Measurements from ENCODE around the gene TEX10.

TEX10 gene

DNA sequence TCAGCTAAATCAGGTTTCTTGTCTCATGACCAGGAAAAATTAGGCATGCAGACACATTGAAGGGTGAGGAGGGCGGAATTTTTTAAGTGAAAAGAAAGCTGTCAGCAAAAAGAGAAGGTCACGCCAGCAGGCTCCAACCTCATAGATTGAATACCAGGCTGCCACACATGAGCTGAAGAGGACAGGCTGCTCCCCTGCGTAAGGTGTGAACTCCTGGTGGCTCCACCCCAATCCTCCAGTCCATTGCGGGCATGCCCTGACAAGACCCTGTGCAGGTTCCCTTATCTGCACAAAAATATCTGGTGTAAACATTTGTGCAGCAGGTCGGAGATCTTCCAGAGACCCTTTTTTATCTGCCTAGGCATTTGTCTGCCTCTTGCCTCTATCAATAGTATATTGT lies 22.9 kb upstream of the TEX10 start:
- TF ChIP-seq, protein P1, sequence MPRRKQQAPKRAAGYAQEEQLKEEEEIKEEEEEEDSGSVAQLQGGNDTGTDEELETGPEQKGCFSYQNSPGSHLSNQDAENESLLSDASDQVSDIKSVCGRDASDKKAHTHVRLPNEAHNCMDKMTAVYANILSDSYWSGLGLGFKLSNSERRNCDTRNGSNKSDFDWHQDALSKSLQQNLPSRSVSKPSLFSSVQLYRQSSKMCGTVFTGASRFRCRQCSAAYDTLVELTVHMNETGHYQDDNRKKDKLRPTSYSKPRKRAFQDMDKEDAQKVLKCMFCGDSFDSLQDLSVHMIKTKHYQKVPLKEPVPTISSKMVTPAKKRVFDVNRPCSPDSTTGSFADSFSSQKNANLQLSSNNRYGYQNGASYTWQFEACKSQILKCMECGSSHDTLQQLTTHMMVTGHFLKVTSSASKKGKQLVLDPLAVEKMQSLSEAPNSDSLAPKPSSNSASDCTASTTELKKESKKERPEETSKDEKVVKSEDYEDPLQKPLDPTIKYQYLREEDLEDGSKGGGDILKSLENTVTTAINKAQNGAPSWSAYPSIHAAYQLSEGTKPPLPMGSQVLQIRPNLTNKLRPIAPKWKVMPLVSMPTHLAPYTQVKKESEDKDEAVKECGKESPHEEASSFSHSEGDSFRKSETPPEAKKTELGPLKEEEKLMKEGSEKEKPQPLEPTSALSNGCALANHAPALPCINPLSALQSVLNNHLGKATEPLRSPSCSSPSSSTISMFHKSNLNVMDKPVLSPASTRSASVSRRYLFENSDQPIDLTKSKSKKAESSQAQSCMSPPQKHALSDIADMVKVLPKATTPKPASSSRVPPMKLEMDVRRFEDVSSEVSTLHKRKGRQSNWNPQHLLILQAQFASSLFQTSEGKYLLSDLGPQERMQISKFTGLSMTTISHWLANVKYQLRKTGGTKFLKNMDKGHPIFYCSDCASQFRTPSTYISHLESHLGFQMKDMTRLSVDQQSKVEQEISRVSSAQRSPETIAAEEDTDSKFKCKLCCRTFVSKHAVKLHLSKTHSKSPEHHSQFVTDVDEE (CRISPR knock-in tag; IDR thresholded peaks at IDR 0.05) = no peak
- TF ChIP-seq ZNF8 (CRISPR knock-in tag; IDR thresholded peaks at IDR 0.05) = no peak
- no peak for TF ChIP-seq GLIS3 (CRISPR knock-in tag; IDR thresholded peaks at IDR 0.05)
- TF ChIP-seq OSR1 (CRISPR knock-in tag; IDR thresholded peaks at IDR 0.05) = no peak
- TF ChIP-seq ISL1 (CRISPR knock-in tag; IDR thresholded peaks at IDR 0.05) = no peak
- no peak for TF ChIP-seq ZNF565 (CRISPR knock-in tag; conservative IDR thresholded peaks at IDR 0.05; ENCODE audit: low read depth)
- TF ChIP-seq ESRRG (CRISPR knock-in tag; IDR thresholded peaks at IDR 0.05) = no peak
- no peak for TF ChIP-seq TOX (CRISPR knock-in tag; IDR thresholded peaks at IDR 0.05; ENCODE audit: borderline replicate concordance)
- no peak for TF ChIP-seq ARNTL (CRISPR knock-in tag; IDR thresholded peaks at IDR 0.05; ENCODE audit: borderline replicate concordance, low read depth)
- no peak for ATAC-seq

DNA sequence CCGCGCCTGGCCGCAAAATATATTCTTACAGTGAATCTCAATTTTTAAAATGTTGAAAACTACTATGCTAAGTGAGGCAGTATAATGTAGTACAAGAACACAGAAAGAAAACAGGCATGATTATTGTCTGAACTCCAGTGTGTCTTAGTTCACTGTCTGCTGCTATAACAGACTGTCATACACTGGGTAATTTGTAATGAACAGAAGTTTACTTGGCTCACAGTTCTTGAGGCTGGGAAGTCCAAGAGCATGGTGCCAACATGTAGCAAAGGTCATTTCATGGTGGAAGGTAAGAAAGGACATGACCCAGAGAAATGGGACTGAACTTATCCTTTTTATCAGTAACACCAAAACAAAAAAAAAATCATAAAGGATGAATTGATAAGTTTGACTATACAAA lies 19.9 kb upstream of the TEX10 start:
- TF ChIP-seq, protein P2, sequence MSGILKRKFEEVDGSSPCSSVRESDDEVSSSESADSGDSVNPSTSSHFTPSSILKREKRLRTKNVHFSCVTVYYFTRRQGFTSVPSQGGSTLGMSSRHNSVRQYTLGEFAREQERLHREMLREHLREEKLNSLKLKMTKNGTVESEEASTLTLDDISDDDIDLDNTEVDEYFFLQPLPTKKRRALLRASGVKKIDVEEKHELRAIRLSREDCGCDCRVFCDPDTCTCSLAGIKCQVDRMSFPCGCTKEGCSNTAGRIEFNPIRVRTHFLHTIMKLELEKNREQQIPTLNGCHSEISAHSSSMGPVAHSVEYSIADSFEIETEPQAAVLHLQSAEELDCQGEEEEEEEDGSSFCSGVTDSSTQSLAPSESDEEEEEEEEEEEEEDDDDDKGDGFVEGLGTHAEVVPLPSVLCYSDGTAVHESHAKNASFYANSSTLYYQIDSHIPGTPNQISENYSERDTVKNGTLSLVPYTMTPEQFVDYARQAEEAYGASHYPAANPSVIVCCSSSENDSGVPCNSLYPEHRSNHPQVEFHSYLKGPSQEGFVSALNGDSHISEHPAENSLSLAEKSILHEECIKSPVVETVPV (CRISPR knock-in tag; IDR thresholded peaks at IDR 0.05) = no peak
- no peak for TF ChIP-seq ZNF565 (CRISPR knock-in tag; conservative IDR thresholded peaks at IDR 0.05; ENCODE audit: low read depth)
- no peak for TF ChIP-seq SNAI2 (CRISPR knock-in tag; IDR thresholded peaks at IDR 0.05)
- TF ChIP-seq ESRRG (CRISPR knock-in tag; IDR thresholded peaks at IDR 0.05) = no peak
- TF ChIP-seq, protein P3, sequence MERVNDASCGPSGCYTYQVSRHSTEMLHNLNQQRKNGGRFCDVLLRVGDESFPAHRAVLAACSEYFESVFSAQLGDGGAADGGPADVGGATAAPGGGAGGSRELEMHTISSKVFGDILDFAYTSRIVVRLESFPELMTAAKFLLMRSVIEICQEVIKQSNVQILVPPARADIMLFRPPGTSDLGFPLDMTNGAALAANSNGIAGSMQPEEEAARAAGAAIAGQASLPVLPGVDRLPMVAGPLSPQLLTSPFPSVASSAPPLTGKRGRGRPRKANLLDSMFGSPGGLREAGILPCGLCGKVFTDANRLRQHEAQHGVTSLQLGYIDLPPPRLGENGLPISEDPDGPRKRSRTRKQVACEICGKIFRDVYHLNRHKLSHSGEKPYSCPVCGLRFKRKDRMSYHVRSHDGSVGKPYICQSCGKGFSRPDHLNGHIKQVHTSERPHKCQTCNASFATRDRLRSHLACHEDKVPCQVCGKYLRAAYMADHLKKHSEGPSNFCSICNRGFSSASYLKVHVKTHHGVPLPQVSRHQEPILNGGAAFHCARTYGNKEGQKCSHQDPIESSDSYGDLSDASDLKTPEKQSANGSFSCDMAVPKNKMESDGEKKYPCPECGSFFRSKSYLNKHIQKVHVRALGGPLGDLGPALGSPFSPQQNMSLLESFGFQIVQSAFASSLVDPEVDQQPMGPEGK (CRISPR knock-in tag; IDR thresholded peaks at IDR 0.05; ENCODE audit: borderline replicate concordance) = no peak
- no peak for TF ChIP-seq ZFP30 (CRISPR knock-in tag; IDR thresholded peaks at IDR 0.05)
- no peak for TF ChIP-seq RARB (CRISPR knock-in tag; IDR thresholded peaks at IDR 0.05)
- TF ChIP-seq, protein P4, sequence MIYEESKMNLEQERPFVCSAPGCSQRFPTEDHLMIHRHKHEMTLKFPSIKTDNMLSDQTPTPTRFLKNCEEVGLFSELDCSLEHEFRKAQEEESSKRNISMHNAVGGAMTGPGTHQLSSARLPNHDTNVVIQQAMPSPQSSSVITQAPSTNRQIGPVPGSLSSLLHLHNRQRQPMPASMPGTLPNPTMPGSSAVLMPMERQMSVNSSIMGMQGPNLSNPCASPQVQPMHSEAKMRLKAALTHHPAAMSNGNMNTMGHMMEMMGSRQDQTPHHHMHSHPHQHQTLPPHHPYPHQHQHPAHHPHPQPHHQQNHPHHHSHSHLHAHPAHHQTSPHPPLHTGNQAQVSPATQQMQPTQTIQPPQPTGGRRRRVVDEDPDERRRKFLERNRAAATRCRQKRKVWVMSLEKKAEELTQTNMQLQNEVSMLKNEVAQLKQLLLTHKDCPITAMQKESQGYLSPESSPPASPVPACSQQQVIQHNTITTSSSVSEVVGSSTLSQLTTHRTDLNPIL (CRISPR knock-in tag; IDR thresholded peaks at IDR 0.05; ENCODE audit: low read depth) = no peak
- no peak for TF ChIP-seq TOX (CRISPR knock-in tag; IDR thresholded peaks at IDR 0.05; ENCODE audit: borderline replicate concordance)
- no peak for TF ChIP-seq ZNF8 (CRISPR knock-in tag; IDR thresholded peaks at IDR 0.05)
- TF ChIP-seq TCF4 (CRISPR knock-in tag; IDR thresholded peaks at IDR 0.05; ENCODE audit: borderline replicate concordance) = no peak
- no peak for TF ChIP-seq GLIS3 (CRISPR knock-in tag; IDR thresholded peaks at IDR 0.05)
- no peak for TF ChIP-seq BACH2 (CRISPR knock-in tag; IDR thresholded peaks at IDR 0.05; ENCODE audit: borderline replicate concordance)
- TF ChIP-seq CSDC2 (CRISPR knock-in tag; IDR thresholded peaks at IDR 0.05) = no peak
- no peak for TF ChIP-seq OSR1 (CRISPR knock-in tag; IDR thresholded peaks at IDR 0.05)
- TF ChIP-seq ARNTL (CRISPR knock-in tag; IDR thresholded peaks at IDR 0.05; ENCODE audit: borderline replicate concordance, low read depth) = no peak
- TF ChIP-seq ZC3H10 (CRISPR knock-in tag; IDR thresholded peaks at IDR 0.05) = no peak
- TF ChIP-seq ISL1 (CRISPR knock-in tag; IDR thresholded peaks at IDR 0.05) = no peak
- TF ChIP-seq ZFP3 (CRISPR knock-in tag; IDR thresholded peaks at IDR 0.05) = no peak
- TF ChIP-seq, protein P5, sequence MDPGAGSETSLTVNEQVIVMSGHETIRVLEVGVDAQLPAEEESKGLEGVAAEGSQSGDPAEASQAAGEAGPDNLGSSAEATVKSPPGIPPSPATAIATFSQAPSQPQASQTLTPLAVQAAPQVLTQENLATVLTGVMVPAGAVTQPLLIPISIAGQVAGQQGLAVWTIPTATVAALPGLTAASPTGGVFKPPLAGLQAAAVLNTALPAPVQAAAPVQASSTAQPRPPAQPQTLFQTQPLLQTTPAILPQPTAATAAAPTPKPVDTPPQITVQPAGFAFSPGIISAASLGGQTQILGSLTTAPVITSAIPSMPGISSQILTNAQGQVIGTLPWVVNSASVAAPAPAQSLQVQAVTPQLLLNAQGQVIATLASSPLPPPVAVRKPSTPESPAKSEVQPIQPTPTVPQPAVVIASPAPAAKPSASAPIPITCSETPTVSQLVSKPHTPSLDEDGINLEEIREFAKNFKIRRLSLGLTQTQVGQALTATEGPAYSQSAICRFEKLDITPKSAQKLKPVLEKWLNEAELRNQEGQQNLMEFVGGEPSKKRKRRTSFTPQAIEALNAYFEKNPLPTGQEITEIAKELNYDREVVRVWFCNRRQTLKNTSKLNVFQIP (CRISPR knock-in tag; IDR thresholded peaks at IDR 0.05; ENCODE audit: borderline replicate concordance, low read depth) = no peak
- no peak for ATAC-seq
